HCT116 (cell line): Measurements from ENCODE around the gene RYR3. TPM values are rescaled to one million over a fixed set of nuclear protein-coding genes. Genes with fewer than 3 reads are reported as not detected.

Source experiments
- ATAC-seq: fragments of 200-7000 bp; cut with Tn5 transposase; 2 replicates; pipeline ENCODE4 v1.9.1; 2020; ENCODE audit warnings: mild to moderate bottlenecking, moderate library complexity
- BruUV-seq: library from RNA; stranded (reverse); fragments of 400-500 nt; replicated peaks from 2 replicates; lab custom pipeline; 2021; lab: Mats Ljungman, UMichigan
- CTCF ChIA-PET: fragments of 300-600 bp; sonication (Branson Sonifier 250); formaldehyde crosslinking; loops from one replicate; lab custom pipeline; 2021; ENCODE audit warnings: antibody characterized with exemption; lab: Charles Lee
- POLR2A ChIA-PET: fragments of 300-600, 350-600 bp; sonication (Branson Sonifier 250); formaldehyde crosslinking; loops from one replicate; lab custom pipeline; 2021; ENCODE audit warnings: antibody characterized with exemption; lab: Charles Lee
- RAD21 ChIA-PET, 2 experiments: fragments of 300-600 bp; sonication (Branson Sonifier 250); formaldehyde crosslinking; loops; one replicate each; lab custom pipeline; 2023; ENCODE audit warnings: low total read pairs in 2 of 2; ENCODE audit not compliant: uncharacterized antibody in 2 of 2, unreplicated experiment in 2 of 2, low non-redundant PET in 1 of 2; lab: Charles Lee
- DNase-seq: peaks from one replicate; pipeline ENCODE4 v3.0.0-alpha.2; 2010; ENCODE audit warnings: low read depth, low spot score
- H2AFZ ChIP-seq: fragments of 200-600 bp; shearing (Covaris generic), sonication (generic); 2 replicates; pipeline ENCODE4 v1.6.1; 2017; ENCODE audit warnings: low read depth, mixed run types, mixed read lengths, antibody characterized with exemption, low read length; ENCODE audit not compliant: poor library complexity, severe bottlenecking
- H3K27ac ChIP-seq: 2 replicates; pipeline ENCODE4 v1.5.1; 2012; ENCODE audit warnings: low read depth, low read length
- H3K27me3 ChIP-seq: fragments of 200-600 bp; sonication (generic); 2 replicates; pipeline ENCODE4 v1.6.1; 2016; ENCODE audit warnings: mixed run types, low read length, mixed read lengths; ENCODE audit not compliant: insufficient read depth
- H3K36me3 ChIP-seq, 2 experiments: fragments of 200-500 bp in 1 of 2; fragments of 200-600 bp in 1 of 2; sonication (Bioruptor generic) in 1 of 2; sonication (generic) in 1 of 2; 2 replicates each; pipeline versions ENCODE4 v1.5.1 to v1.6.1; 2014 to 2016; ENCODE audit warnings: low read length in 2 of 2, inconsistent platforms in 1 of 2, mixed read lengths in 1 of 2, mixed run types in 1 of 2; ENCODE audit not compliant: insufficient read depth in 2 of 2, control insufficient read depth in 1 of 2
- H3K4me1 ChIP-seq, 2 experiments: fragments of 200-600 bp in 1 of 2; sonication (generic) in 1 of 2; 2 replicates each; pipeline versions ENCODE4 v1.5.1 to v1.6.1; 2012 to 2017; ENCODE audit warnings: low read length in 2 of 2, inconsistent platforms in 1 of 2, mild to moderate bottlenecking in 1 of 2, mixed read lengths in 1 of 2, mixed run types in 1 of 2, moderate library complexity in 1 of 2; ENCODE audit not compliant: insufficient read depth in 2 of 2, control insufficient read depth in 1 of 2
- H3K4me2 ChIP-seq: fragments of 200-600 bp; sonication (generic); 2 replicates; pipeline ENCODE4 v1.6.1; 2017; ENCODE audit warnings: mixed run types, low read length, mixed read lengths
- H3K4me3 ChIP-seq, 2 experiments: fragments of 200-600 bp in 1 of 2; sonication (generic) in 1 of 2; replicated peaks in 1 of 2; 2 replicates each; pipeline ENCODE4 v1.5.1; 2011 to 2016; ENCODE audit warnings: low read length in 2 of 2, control low read depth in 1 of 2, low read depth in 1 of 2, mild to moderate bottlenecking in 1 of 2, mixed read lengths in 1 of 2, mixed run types in 1 of 2
- H3K79me2 ChIP-seq: fragments of 200-600 bp; sonication (generic); 2 replicates; pipeline ENCODE4 v1.6.1; 2017; ENCODE audit warnings: mild to moderate bottlenecking, mixed run types, low read length, moderate library complexity, mixed read lengths; ENCODE audit not compliant: insufficient read depth
- H3K9ac ChIP-seq: fragments of 200-600 bp; sonication (generic); 2 replicates; pipeline ENCODE4 v1.6.1; 2016; ENCODE audit warnings: low read length, mixed read lengths
- H3K9me2 ChIP-seq: fragments of 200-600 bp; sonication (generic), shearing (Covaris generic); 2 replicates; pipeline ENCODE4 v1.6.1; 2017; ENCODE audit warnings: mixed run types, mild to moderate bottlenecking, moderate library complexity; ENCODE audit not compliant: insufficient read depth
- H3K9me3 ChIP-seq, 2 experiments: fragments of 200-500 bp in 1 of 2; fragments of 200-600 bp in 1 of 2; sonication (Bioruptor generic) in 1 of 2; sonication (generic) in 1 of 2; 2 replicates each; pipeline ENCODE4 v1.6.1; 2014 to 2017; ENCODE audit warnings: low read length in 2 of 2, mixed read lengths in 2 of 2, inconsistent platforms in 1 of 2, low read depth in 1 of 2, mild to moderate bottlenecking in 1 of 2, mixed run types in 1 of 2, moderate library complexity in 1 of 2; ENCODE audit not compliant: control insufficient read depth in 1 of 2, insufficient read depth in 1 of 2
- H4K20me1 ChIP-seq: fragments of 200-600 bp; sonication (generic), shearing (Covaris generic); 2 replicates; pipeline ENCODE4 v1.6.1; 2017; ENCODE audit warnings: mixed run types, mild to moderate bottlenecking, moderate library complexity; ENCODE audit not compliant: insufficient read depth
- CBX3 ChIP-seq: IDR thresholded peaks from 2 replicates; pipeline ENCODE4 v1.6.1; 2012; ENCODE audit warnings: low read depth
- CEBPB ChIP-seq: IDR thresholded peaks from 2 replicates; pipeline ENCODE4 v1.6.1; 2012; ENCODE audit warnings: low read depth
- ELF1 ChIP-seq: IDR thresholded peaks from 2 replicates; pipeline ENCODE4 v1.6.1; 2012; ENCODE audit warnings: low read depth, borderline replicate concordance
- EZH2 ChIP-seq: fragments of 200-600 bp; sonication (generic); IDR thresholded peaks from 2 replicates; pipeline ENCODE4 v1.6.1; 2017; ENCODE audit warnings: antibody characterized with exemption, mixed run types
- JUND ChIP-seq: IDR thresholded peaks from 2 replicates; pipeline ENCODE4 v1.6.1; 2012
- POLR2A ChIP-seq: IDR thresholded peaks from 2 replicates; pipeline ENCODE4 v1.7.0; 2011; ENCODE audit warnings: borderline replicate concordance; ENCODE audit not compliant: insufficient read depth, insufficient read length; ENCODE audit errors: extremely low read depth
- RAD21 ChIP-seq: IDR thresholded peaks from 2 replicates; pipeline ENCODE4 v1.6.1; 2012; ENCODE audit warnings: low read depth, mild to moderate bottlenecking
- SRF ChIP-seq: IDR thresholded peaks from 2 replicates; pipeline ENCODE4 v1.6.1; 2012; ENCODE audit warnings: low read depth
- TCF7L2 ChIP-seq: IDR thresholded peaks from 2 replicates; pipeline ENCODE4 v1.7.0; 2011; ENCODE audit warnings: borderline replicate concordance, inconsistent platforms; ENCODE audit not compliant: insufficient read depth, insufficient read length; ENCODE audit errors: extremely low read depth
- intact Hi-C: fragments of 100-400 bp; cut with micrococcal nuclease; formaldehyde crosslinking; loops from 2 replicates; pipeline ENCODE4 v1.10.0; 2022
- total RNA-seq: library from RNA; stranded (reverse); gene quantifications from one replicate; pipeline ENCODE4 v1.2.1, GENCODE V29; 2021; ENCODE audit not compliant: unreplicated experiment
- TF ChIP-seq, protein P1 (sequence below), 3 experiments: fragments of 200-600 bp in 1 of 3; sonication (generic) in 1 of 3; IDR thresholded peaks in 2 of 3; conservative IDR thresholded peaks in 1 of 3; 2 replicates each; pipeline ENCODE4 v1.5.1; 2012 to 2017; ENCODE audit warnings: low read depth in 2 of 3, low read length in 2 of 3, antibody characterized with exemption in 1 of 3, borderline replicate concordance in 1 of 3, control low read depth in 1 of 3, mild to moderate bottlenecking in 1 of 3, mixed read lengths in 1 of 3, mixed run types in 1 of 3, moderate library complexity in 1 of 3; ENCODE audit not compliant: insufficient read depth in 1 of 3

The RYR3 gene
- total RNA-seq, 1 experiment from 2014 or later, result not detected

- Histone ChIP-seq H3K4me2 (no peak overlapping the region), H3K27me3 (peaks cover 52% of the 10 kb centered on the region), H3K9me3 (no peaks in the 10 kb centered on the region), H3K9ac (no peak overlapping the region), H2AFZ (no peak overlapping the region), H4K20me1 (no peaks in the 10 kb centered on the region), H3K4me1 (no peaks in the 10 kb centered on the region), H3K36me3 (no peaks in the 10 kb centered on the region), H3K9me2 (no peaks in the 10 kb centered on the region), H3K27ac (no peak overlapping the region), H3K79me2 (no peaks in the 10 kb centered on the region), H3K4me3 (no peak overlapping the region)
- peak; percentile 75 for ATAC-seq
- TF ChIP-seq, protein P1, sequence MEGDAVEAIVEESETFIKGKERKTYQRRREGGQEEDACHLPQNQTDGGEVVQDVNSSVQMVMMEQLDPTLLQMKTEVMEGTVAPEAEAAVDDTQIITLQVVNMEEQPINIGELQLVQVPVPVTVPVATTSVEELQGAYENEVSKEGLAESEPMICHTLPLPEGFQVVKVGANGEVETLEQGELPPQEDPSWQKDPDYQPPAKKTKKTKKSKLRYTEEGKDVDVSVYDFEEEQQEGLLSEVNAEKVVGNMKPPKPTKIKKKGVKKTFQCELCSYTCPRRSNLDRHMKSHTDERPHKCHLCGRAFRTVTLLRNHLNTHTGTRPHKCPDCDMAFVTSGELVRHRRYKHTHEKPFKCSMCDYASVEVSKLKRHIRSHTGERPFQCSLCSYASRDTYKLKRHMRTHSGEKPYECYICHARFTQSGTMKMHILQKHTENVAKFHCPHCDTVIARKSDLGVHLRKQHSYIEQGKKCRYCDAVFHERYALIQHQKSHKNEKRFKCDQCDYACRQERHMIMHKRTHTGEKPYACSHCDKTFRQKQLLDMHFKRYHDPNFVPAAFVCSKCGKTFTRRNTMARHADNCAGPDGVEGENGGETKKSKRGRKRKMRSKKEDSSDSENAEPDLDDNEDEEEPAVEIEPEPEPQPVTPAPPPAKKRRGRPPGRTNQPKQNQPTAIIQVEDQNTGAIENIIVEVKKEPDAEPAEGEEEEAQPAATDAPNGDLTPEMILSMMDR (IDR thresholded peaks at IDR 0.05 in 2 of 3, conservative IDR thresholded peaks at IDR 0.05 in 1 of 3; ENCODE audit: borderline replicate concordance in 1 of 3, insufficient read depth in 1 of 3, low read depth in 2 of 3, low read length in 2 of 3), result peak in 2 of 3 experiments; percentile 25 to 27; a peak in 2 of 6 replicates
- no peak for TF ChIP-seq ELF1
- intact Hi-C loops, result no loop called here
- ChIA-PET RAD21 (no interaction called here), POLR2A (no interaction called here), CTCF (no interaction called here)
- DNase-seq, result no peak
- no TSS peak for BruUV-seq
These were observed 344.1 kb downstream of the RYR3 start for GRCh38 chr15:33654860-33655259.

DNA sequence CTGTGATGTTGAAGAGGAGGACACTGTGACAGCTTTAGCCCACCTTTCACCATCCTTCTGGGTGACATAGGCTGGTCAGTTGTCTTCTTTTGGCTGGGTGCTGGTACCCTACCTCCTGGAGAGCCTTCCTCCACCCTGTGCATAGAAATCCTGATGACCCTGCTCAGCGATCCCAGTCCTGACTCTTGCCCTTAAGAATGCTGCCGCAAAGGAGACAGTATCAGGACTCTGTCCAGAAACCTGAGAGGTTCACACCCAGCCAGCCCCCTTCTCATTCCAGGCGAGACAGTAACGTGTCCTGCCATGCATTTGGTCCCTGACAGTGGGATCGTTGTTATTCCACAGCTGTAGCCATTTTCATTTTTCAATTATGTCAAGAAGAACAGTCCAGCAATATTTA is 344.7 kb downstream of the RYR3 start:
- H3K9ac ChIP-seq, result no peak overlapping the region
- ChIA-PET CTCF (no interaction called here), POLR2A (no interaction called here)
- no peaks in the 10 kb centered on the region for H4K20me1 ChIP-seq
- ATAC-seq (no peak), DNase-seq (no peak)
- BruUV-seq, result no TSS peak
- peaks cover 52% of the 10 kb centered on the region for H3K27me3 ChIP-seq
- H3K4me2 ChIP-seq, result no peak overlapping the region
- no peaks in the 10 kb centered on the region for H3K9me3 ChIP-seq
- no peak overlapping the region for H3K27ac ChIP-seq
- no peak overlapping the region for H3K4me3 ChIP-seq
- H3K9me2 ChIP-seq, result no peaks in the 10 kb centered on the region
- no peaks in the 10 kb centered on the region for H3K36me3 ChIP-seq
- H3K79me2 ChIP-seq, result no peaks in the 10 kb centered on the region
- TF ChIP-seq JUND (no peak), CBX3 (no peak), POLR2A (no peak), EZH2 (no peak), SRF (no peak), TCF7L2 (no peak), CEBPB (no peak), ELF1 (no peak), RAD21 (no peak)
- TF ChIP-seq, protein P1 (IDR thresholded peaks at IDR 0.05 in 2 of 3, conservative IDR thresholded peaks at IDR 0.05 in 1 of 3; ENCODE audit: borderline replicate concordance in 1 of 3, insufficient read depth in 1 of 3, low read depth in 2 of 3, low read length in 2 of 3), result no peak
- TF ChIP-seq, all 23 proteins: peak for 0
- intact Hi-C loops, result no loop called here
- Histone ChIP-seq H3K4me1 (no peaks in the 10 kb centered on the region), H2AFZ (no peak overlapping the region)
- RAD21 ChIA-PET, result no interaction called here
